H1 (cell line): Measurements from ENCODE around the gene RNF215. TPM values are rescaled to one million over a fixed set of nuclear protein-coding genes. Genes with fewer than 3 reads are reported as not detected.

ENCODE experiments used
- CTCF ChIA-PET: fragments of 300-600 bp; sonication (Branson Sonifier 250); formaldehyde crosslinking; loops from one replicate; lab custom pipeline; 2021; ENCODE audit not compliant: partially characterized antibody; lab: Charles Lee
- POLR2A ChIA-PET: fragments of 300-600 bp; sonication (Branson Sonifier 250); formaldehyde crosslinking; loops from one replicate; lab custom pipeline; 2021; ENCODE audit warnings: inconsistent platforms; ENCODE audit not compliant: partially characterized antibody; lab: Charles Lee
- DNase-seq, 2 experiments: peaks; one replicate each; pipeline versions ENCODE4 v3.0.0 to v3.0.0-alpha.2; 2010 to 2022; ENCODE audit warnings: low spot score in 2 of 2, low read depth in 1 of 2, mixed read lengths in 1 of 2
- FAIRE-seq: peaks from 2 replicates; lab custom pipeline; 2011; peaks lifted over from hg19 to GRCh38; lab: Jason Lieb, UNC
- H2AFZ ChIP-seq: 2 replicates; pipeline ENCODE4 v1.8.1; 2012; ENCODE audit warnings: low read length, inconsistent platforms
- H2AK5ac ChIP-seq: 2 replicates; pipeline ENCODE4 v1.6.1; 2013; ENCODE audit warnings: low read depth, low read length
- H2BK120ac ChIP-seq: replicated peaks from 2 replicates; pipeline ENCODE3; 2013; ENCODE audit warnings: low read depth, low read length, inconsistent platforms
- H2BK12ac ChIP-seq: 2 replicates; pipeline ENCODE4 v1.6.1; 2013; ENCODE audit warnings: low read depth, low read length
- H2BK15ac ChIP-seq: 2 replicates; pipeline ENCODE4 v1.6.1; 2013; ENCODE audit warnings: low read length
- H2BK20ac ChIP-seq: 2 replicates; pipeline ENCODE4 v1.6.1; 2013; ENCODE audit warnings: low read length
- H2BK5ac ChIP-seq: 2 replicates; pipeline ENCODE4 v1.6.1; 2013; ENCODE audit warnings: low read depth, low read length
- H3K14ac ChIP-seq: 2 replicates; pipeline ENCODE4 v1.6.1; 2013; ENCODE audit warnings: inconsistent platforms; ENCODE audit not compliant: insufficient read length
- H3K18ac ChIP-seq: 2 replicates; pipeline ENCODE4 v1.6.1; 2013; ENCODE audit warnings: low read length; ENCODE audit errors: extremely low read depth
- H3K23ac ChIP-seq: 2 replicates; pipeline ENCODE4 v1.6.1; 2013; ENCODE audit warnings: inconsistent platforms; ENCODE audit not compliant: insufficient read length
- H3K23me2 ChIP-seq: 2 replicates; pipeline ENCODE4 v1.6.1; 2013; ENCODE audit warnings: low read depth, low read length
- H3K27ac ChIP-seq: 2 replicates; pipeline ENCODE4 v1.6.1; 2011; ENCODE audit warnings: low read depth, low read length, inconsistent platforms
- H3K27me3 ChIP-seq, 4 experiments: replicated peaks in 1 of 4; 1 replicate in 1 of 4; 2 replicates in 3 of 4; pipeline versions ENCODE4 v1.6.1 to v1.8.1; 2011 to 2013; ENCODE audit warnings: low read length in 3 of 4, mild to moderate bottlenecking in 3 of 4, inconsistent platforms in 2 of 4, mixed read lengths in 2 of 4, moderate library complexity in 1 of 4; ENCODE audit not compliant: control insufficient read depth in 3 of 4, insufficient read depth in 3 of 4; ENCODE audit errors: extremely low read depth in 1 of 4
- H3K36me3 ChIP-seq, 4 experiments: 2 replicates each; pipeline versions ENCODE4 v1.6.1 to v1.8.1; 2011 to 2013; ENCODE audit warnings: mild to moderate bottlenecking in 4 of 4, low read length in 3 of 4, moderate library complexity in 2 of 4, control low read depth in 1 of 4, inconsistent platforms in 1 of 4; ENCODE audit not compliant: insufficient read depth in 4 of 4, control insufficient read depth in 2 of 4
- H3K4ac ChIP-seq: replicated peaks from 2 replicates; pipeline ENCODE3; 2013; ENCODE audit warnings: low read length, low read depth, mixed read lengths, inconsistent platforms; ENCODE audit not compliant: insufficient read length
- H3K4me1 ChIP-seq, 4 experiments: replicated peaks in 1 of 4; 1 replicate in 1 of 4; 2 replicates in 3 of 4; pipeline versions ENCODE4 v1.6.1 to v1.8.1; 2011 to 2013; ENCODE audit warnings: low read length in 3 of 4, inconsistent platforms in 2 of 4, mixed read lengths in 1 of 4; ENCODE audit not compliant: insufficient read depth in 4 of 4, control insufficient read depth in 3 of 4
- H3K4me2 ChIP-seq, 2 experiments: 2 replicates each; pipeline versions ENCODE4 v1.6.1 to v1.8.1; 2011 to 2013; ENCODE audit warnings: low read depth in 2 of 2, low read length in 2 of 2, control low read depth in 1 of 2, inconsistent platforms in 1 of 2, mild to moderate bottlenecking in 1 of 2; ENCODE audit not compliant: insufficient read depth in 1 of 2
- H3K4me3 ChIP-seq, 4 experiments: fragments of 200-600, 300-600 bp in 1 of 4; sonication (generic), shearing (Covaris generic), sonication (Bioruptor Twin) in 1 of 4; 2 replicates each; pipeline versions ENCODE4 v1.5.1 to v1.8.1; 2011 to 2016; ENCODE audit warnings: low read length in 4 of 4, low read depth in 3 of 4, control low read depth in 2 of 4, inconsistent platforms in 2 of 4, mild to moderate bottlenecking in 2 of 4, mixed read lengths in 1 of 4, moderate library complexity in 1 of 4; ENCODE audit not compliant: insufficient read depth in 2 of 4; ENCODE audit errors: extremely low read depth in 1 of 4
- H3K56ac ChIP-seq: replicated peaks from 2 replicates; pipeline ENCODE3; 2013; ENCODE audit warnings: low read depth, mild to moderate bottlenecking, mixed read lengths, low read length, inconsistent platforms; ENCODE audit not compliant: insufficient read length
- H3K79me1 ChIP-seq: 2 replicates; pipeline ENCODE4 v1.6.1; 2013; ENCODE audit warnings: low read depth, low read length, control low read depth
- H3K79me2 ChIP-seq, 2 experiments: 2 replicates each; pipeline versions ENCODE4 v1.6.1 to v1.8.1; 2012 to 2013; ENCODE audit warnings: low read length in 2 of 2, mild to moderate bottlenecking in 2 of 2, inconsistent platforms in 1 of 2; ENCODE audit not compliant: insufficient read depth in 2 of 2, control insufficient read depth in 1 of 2
- H3K9ac ChIP-seq, 4 experiments: replicated peaks in 1 of 4; 1 replicate in 1 of 4; 2 replicates in 3 of 4; pipeline versions ENCODE4 v1.6.1 to v1.8.1; 2011 to 2013; ENCODE audit warnings: low read depth in 3 of 4, low read length in 3 of 4, control low read depth in 2 of 4, mild to moderate bottlenecking in 2 of 4, moderate library complexity in 2 of 4, inconsistent platforms in 1 of 4; ENCODE audit errors: extremely low read depth in 1 of 4
- H3K9me3 ChIP-seq, 2 experiments: 2 replicates each; pipeline versions ENCODE4 v1.6.1 to v1.8.1; 2012 to 2013; ENCODE audit warnings: mild to moderate bottlenecking in 2 of 2, moderate library complexity in 2 of 2, control low read depth in 1 of 2, inconsistent platforms in 1 of 2, low read depth in 1 of 2, low read length in 1 of 2, mixed read lengths in 1 of 2; ENCODE audit not compliant: insufficient read depth in 2 of 2
- H4K20me1 ChIP-seq, 2 experiments: replicated peaks in 1 of 2; 2 replicates each; pipeline versions ENCODE3 to v1.8.1; 2011 to 2013; ENCODE audit warnings: inconsistent platforms in 2 of 2, low read length in 2 of 2, mild to moderate bottlenecking in 1 of 2; ENCODE audit not compliant: insufficient read depth in 2 of 2, control insufficient read depth in 1 of 2
- H4K5ac ChIP-seq: 2 replicates; pipeline ENCODE4 v1.6.1; 2013; ENCODE audit warnings: low read length, low read depth, mixed read lengths, inconsistent platforms; ENCODE audit not compliant: insufficient read length
- H4K8ac ChIP-seq: 2 replicates; pipeline ENCODE4 v1.8.0; 2013; ENCODE audit warnings: mild to moderate bottlenecking, moderate library complexity, low read length, inconsistent platforms; ENCODE audit not compliant: insufficient read depth; ENCODE audit errors: extremely low read depth
- H4K91ac ChIP-seq: replicated peaks from 2 replicates; pipeline ENCODE3; 2013; ENCODE audit warnings: low read length, mixed read lengths, inconsistent platforms; ENCODE audit not compliant: insufficient read length
- CHD2 ChIP-seq: IDR thresholded peaks from 2 replicates; pipeline ENCODE4 v1.6.1; 2012; ENCODE audit warnings: low read length, improper control_type of control experiment
- CREB1 ChIP-seq: IDR thresholded peaks from 2 replicates; pipeline ENCODE4 v1.6.1; 2012; ENCODE audit warnings: inconsistent platforms
- E2F6 ChIP-seq: IDR thresholded peaks from 2 replicates; pipeline ENCODE4 v1.6.1; 2012; ENCODE audit warnings: inconsistent platforms
- KDM4A ChIP-seq: IDR thresholded peaks from one replicate; pipeline ENCODE4 v1.7.1; 2012; ENCODE audit warnings: low read depth, mild to moderate bottlenecking, moderate library complexity, low read length, inconsistent platforms; ENCODE audit not compliant: severe bottlenecking
- PHF8 ChIP-seq: fragments of 200-600 bp; sonication (generic); conservative IDR thresholded peaks from 2 replicates; pipeline ENCODE4 v1.7.1; 2012; ENCODE audit warnings: low read depth, mild to moderate bottlenecking, inconsistent platforms, low read length, moderate library complexity
- POLR2A ChIP-seq, 2 experiments: IDR thresholded peaks; 1 replicate in 1 of 2; 2 replicates in 1 of 2; pipeline ENCODE4 v1.6.1; 2011; ENCODE audit warnings: low read depth in 2 of 2, low read length in 2 of 2, mild to moderate bottlenecking in 2 of 2; ENCODE audit errors: control extremely low read depth in 1 of 2
- SRF ChIP-seq: IDR thresholded peaks from 2 replicates; pipeline ENCODE4 v1.6.1; 2011; ENCODE audit warnings: mild to moderate bottlenecking, low read depth, low read length, moderate library complexity
- TAF1 ChIP-seq: IDR thresholded peaks from 2 replicates; pipeline ENCODE4 v1.6.1; 2011; ENCODE audit warnings: mild to moderate bottlenecking, low read depth, low read length
- TAF7 ChIP-seq: optimal IDR thresholded peaks from 2 replicates; pipeline ENCODE3; 2011; ENCODE audit warnings: low read depth, mild to moderate bottlenecking, inconsistent platforms, low read length, moderate library complexity, borderline replicate concordance
- TBP ChIP-seq: IDR thresholded peaks from 2 replicates; pipeline ENCODE4 v1.6.1; 2011; ENCODE audit warnings: low read depth, low read length, improper control_type of control experiment
- ZNF274 ChIP-seq: IDR thresholded peaks from 2 replicates; pipeline ENCODE4 v1.7.0; 2012; ENCODE audit warnings: low read length, borderline replicate concordance; ENCODE audit errors: extremely low read depth
- WGBS, 2 experiments: shearing (Covaris generic) in 1 of 2; methylation state at CpG; one replicate each; pipeline versions ENCODE4 v1.1.6 to v1.1.7; 2013 to 2015; ENCODE audit warnings: low lambda C conversion rate in 2 of 2, mixed read lengths in 2 of 2, inconsistent platforms in 1 of 2, low coverage in 1 of 2, missing lambda C conversion rate in 1 of 2; ENCODE audit not compliant: insufficient replicate concordance in 2 of 2, insufficient coverage in 1 of 2, insufficient read length in 1 of 2; ENCODE audit errors: extremely low coverage in 1 of 2, missing lambda C conversion rate in 1 of 2; 5-methylcytosine and 5-hydroxymethylcytosine counted together
- polyA plus RNA-seq, 7 experiments: library from polyadenylated mRNA; depleted of rRNA in 3 of 7; stranded (reverse) in 5 of 7; unstranded in 2 of 7; fragments of >200 nt in 5 of 7; fragments of 200-250 nt in 2 of 7; gene quantifications; 1 replicate in 5 of 7; 2 replicates in 1 of 7; 4 replicates in 1 of 7; pipeline versions ENCODE4 v1.2.1 to v1.2.3, GENCODE V29; 2011 to 2013; ENCODE audit warnings: missing spikeins in 2 of 7, mixed read lengths in 2 of 7
- total RNA-seq: library from RNA; stranded (reverse); fragmentation: NEBNext Ultra II Directional; extraction: Animal tissue kit (Norgen Biotek cat#: 25700); gene quantifications from 2 replicates; pipeline ENCODE4 v1.2.1, GENCODE V29; 2021

The RNF215 gene
- total and polyA plus RNA-seq, 2 of the 8 experiments (the other 6 are each of a cell fraction or from before 2014, with no cell fraction given): 13.1 to 19.0 TPM

GRCh38 chr22:30396871-30397655 is 9.9 kb upstream of the RNF215 start, which contains the start of gene SEC14L2:
Gene SEC14L2 (plus strand): TSS chr22:30397018. CDS start chr22:30397117, 99 bp downstream.
- Histone ChIP-seq H2BK120ac (no peak within 1 kb of the TSS), H4K5ac (no peak within 1 kb of the TSS), H3K4me2 (peak within 1 kb of the TSS; percentile 59 to 75), H3K4me1 (peaks cover 6 to 20% (median 10%) of the 10 kb centered on the region in 4 experiments), H3K4ac (no peak within 1 kb of the TSS), H2BK15ac (peak within 1 kb of the TSS; percentile 72; the same call in 1 of the 2 replicates), H3K79me2 (no peaks in the 10 kb centered on the region), H4K20me1 (peaks cover 0 to 6% of the 10 kb centered on the region in 2 experiments), H2BK5ac (no peak within 1 kb of the TSS), H3K36me3 (no peaks in the 10 kb centered on the region), H3K18ac (no peak within 1 kb of the TSS; the same call in none of the 2 replicates), H3K9ac (peak within 1 kb of the TSS in 3 of 4 experiments; percentile 13 to 52 (median 13); a peak in 3 of 7 replicates), H2AFZ (peak within 1 kb of the TSS; percentile 15; the same call in 1 of the 2 replicates), H2AK5ac (0 out of 2 replicates have a peak within 1 kb of the TSS, but pooled peaks have one; percentile 10), H2BK12ac (peak within 1 kb of the TSS; percentile 20; the same call in 1 of the 2 replicates), H3K56ac (no peak within 1 kb of the TSS), H4K91ac (peak within 1 kb of the TSS; percentile 86), H4K8ac (no peak within 1 kb of the TSS), H3K79me1 (no peaks in the 10 kb centered on the region), H3K27me3 (peaks cover 2 to 16% (median 8%) of the 10 kb centered on the region in 4 experiments; a peak in 6 of 7 replicates), H3K27ac (no peak within 1 kb of the TSS), H3K4me3 (peak within 1 kb of the TSS; percentile 48 to 74 (median 64)), H3K23ac (no peak within 1 kb of the TSS), H3K9me3 (no peaks in the 10 kb centered on the region), H2BK20ac (no peak within 1 kb of the TSS), H3K14ac (no peak within 1 kb of the TSS), H3K23me2 (peaks cover 8% of the 10 kb centered on the region; the same call in 1 of the 2 replicates)
- WGBS, 2 experiments: 5% methylated on average over 39 of the region's 56 CpGs; no CpG with 5 or more reads in 1 of the 2 experiments
- ChIA-PET POLR2A (interaction anchor here (0.6 to 6.5 kb wide), 10 partner anchors 9 to 892 kb away, joined by 3 to 39 read pairs (median 4); partner anchors contain the start of genes CCDC157, MTFP1 and SF3A1), CTCF (interaction anchor here (0.8 to 12.0 kb wide), 11 partner anchors 9 to 89 kb away, joined by 3 to 164 read pairs (median 3); partner anchors contain the start of gene MTFP1)
- FAIRE-seq (no peak), DNase-seq (peak in 1 of 2 experiments; percentile 83)
- peak; percentile 26; the same call in 1 of the 2 replicates for TF ChIP-seq CHD2
- peak; percentile 67; the same call in 1 of the 2 replicates for TF ChIP-seq TAF1
- TF ChIP-seq TAF7: peak; percentile 30
- no peak for TF ChIP-seq SRF
- TF ChIP-seq PHF8: 0 out of 2 replicates have a peak, but pooled peaks have one; percentile 45
- no peak for TF ChIP-seq CREB1
- TF ChIP-seq TBP: peak; percentile 56
- TF ChIP-seq KDM4A: peak; percentile 66
- TF ChIP-seq E2F6: 0 out of 2 replicates have a peak, but pooled peaks have one; percentile 15
- TF ChIP-seq POLR2A (IDR thresholded peaks at IDR 0.05; ENCODE audit: control extremely low read depth in 1 of 2, low read depth in 2 of 2, low read length in 2 of 2): 0 out of 3 replicates have a peak, but pooled peaks of 1 of the 2 experiments have one; percentile 43
- TF ChIP-seq ZNF274: no peak
